ENCODE measurements around the gene OTUD5. TPM values are rescaled to one million over a fixed set of nuclear protein-coding genes. Genes with fewer than 3 reads are reported as not detected.

The OTUD5 gene
- total RNA-seq (21.3 TPM), polyA plus RNA-seq (48.9 TPM)

DNA sequence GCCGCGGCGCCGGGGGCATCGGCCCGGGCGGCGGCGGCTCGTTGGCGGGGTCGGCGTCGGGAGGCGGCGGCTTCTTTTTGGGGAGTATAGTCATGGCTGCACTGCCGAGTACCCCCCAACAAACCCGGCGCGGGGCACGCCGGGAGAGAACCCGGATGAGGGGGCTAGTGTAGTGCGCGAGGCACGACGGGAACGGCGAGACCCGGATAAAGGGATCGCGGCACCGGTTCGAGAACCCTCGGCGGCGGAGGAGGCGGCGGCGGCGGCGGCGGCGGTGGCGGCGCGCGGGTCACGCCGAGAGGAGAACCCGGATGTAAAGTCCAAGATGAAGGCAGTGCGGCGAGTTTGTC lies at the start of gene OTUD5:
Gene OTUD5 (minus strand): TSS at position 131 of the 350 bp plus-strand sequence. CDS start 37 bp downstream, at position 94.
- 1% methylated on average over 50 of the region's 53 CpGs for WGBS
- Histone ChIP-seq H3K4me3 (ENCODE audit: low read depth, low read length) (peak within 1 kb of the TSS; percentile 88), H3K4me1 (ENCODE audit: insufficient read depth) (no peaks in the 10 kb centered on the region), H3K27ac (ENCODE audit: low read depth) (peak within 1 kb of the TSS; percentile 89), H3K36me3 (ENCODE audit: insufficient read depth) (no peaks in the 10 kb centered on the region)
- DNase-seq (ENCODE audit: extremely low spot score) = no peak

DNA sequence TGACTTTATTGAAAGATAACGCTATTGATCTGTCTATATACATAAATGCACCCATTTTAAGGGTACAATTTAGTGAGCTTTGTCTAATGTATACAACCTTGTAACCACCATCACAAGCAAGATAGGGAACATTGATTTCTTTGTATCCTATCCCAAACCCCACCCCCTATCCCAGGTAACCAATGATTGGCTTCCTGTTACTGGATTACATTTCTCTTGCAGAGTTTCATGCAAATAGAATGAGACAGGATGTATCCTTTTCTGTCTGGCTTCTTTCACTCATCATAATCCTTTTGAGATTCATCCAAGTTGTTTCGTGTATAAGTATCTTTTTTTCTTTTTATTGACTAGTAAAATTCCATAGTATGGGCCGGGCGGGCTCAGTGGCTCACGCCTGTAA lies 46.3 kb upstream of the OTUD5 start:
- no peaks in the 10 kb centered on the region for H3K36me3 ChIP-seq (ENCODE audit: insufficient read depth)
- DNase-seq (ENCODE audit: extremely low spot score) = no peak
- no peak overlapping the region for H3K4me3 ChIP-seq (ENCODE audit: low read depth, low read length)
- no peaks in the 10 kb centered on the region for H3K4me1 ChIP-seq (ENCODE audit: insufficient read depth)
- no peak overlapping the region for H3K27ac ChIP-seq (ENCODE audit: low read depth)
- 53% methylated on average over 5 of the region's 5 CpGs for WGBS

- WGBS = under 1% methylated on average over 38 of the region's 38 CpGs
- no peaks in the 10 kb centered on the region for H3K36me3 ChIP-seq (ENCODE audit: insufficient read depth)
- DNase-seq (ENCODE audit: extremely low spot score) = peak; percentile 78
- peak within 1 kb of the TSS; percentile 70 for H3K4me3 ChIP-seq (ENCODE audit: low read depth, low read length)
- peak within 1 kb of the TSS; percentile 87 for H3K27ac ChIP-seq (ENCODE audit: low read depth)
- H3K4me1 ChIP-seq (ENCODE audit: insufficient read depth) = no peaks in the 10 kb centered on the region
These were observed 44.9 kb upstream of the OTUD5 start, which contains the start of gene GRIPAP1 for GRCh38 chrX:49002091-49002935. Gene GRIPAP1 (minus strand): TSS chrX:49002264. CDS start chrX:49002229, 35 bp downstream.

- WGBS = 2% methylated on average over 17 of the region's 17 CpGs
- H3K36me3 ChIP-seq (ENCODE audit: insufficient read depth) = peaks cover 3% of the 10 kb centered on the region
- H3K4me1 ChIP-seq (ENCODE audit: insufficient read depth) = no peaks in the 10 kb centered on the region
- no peak overlapping the region for H3K27ac ChIP-seq (ENCODE audit: low read depth)
- peak; percentile 0 for DNase-seq (ENCODE audit: extremely low spot score)
- peak overlapping the region; percentile 70 for H3K4me3 ChIP-seq (ENCODE audit: low read depth, low read length)
These were observed 44.2 kb upstream of the OTUD5 start for GRCh38 chrX:49001521-49002090.

GRCh38 chrX:49000636-49001035 lies 43.2 kb upstream of the OTUD5 start:
- no peaks in the 10 kb centered on the region for H3K4me1 ChIP-seq (ENCODE audit: insufficient read depth)
- WGBS = 98% methylated on average over 4 of the region's 4 CpGs
- H3K4me3 ChIP-seq (ENCODE audit: low read depth, low read length) = no peak overlapping the region
- no peak for DNase-seq (ENCODE audit: extremely low spot score)
- H3K36me3 ChIP-seq (ENCODE audit: insufficient read depth) = peaks cover 3% of the 10 kb centered on the region
- H3K27ac ChIP-seq (ENCODE audit: low read depth) = no peak overlapping the region

DNA sequence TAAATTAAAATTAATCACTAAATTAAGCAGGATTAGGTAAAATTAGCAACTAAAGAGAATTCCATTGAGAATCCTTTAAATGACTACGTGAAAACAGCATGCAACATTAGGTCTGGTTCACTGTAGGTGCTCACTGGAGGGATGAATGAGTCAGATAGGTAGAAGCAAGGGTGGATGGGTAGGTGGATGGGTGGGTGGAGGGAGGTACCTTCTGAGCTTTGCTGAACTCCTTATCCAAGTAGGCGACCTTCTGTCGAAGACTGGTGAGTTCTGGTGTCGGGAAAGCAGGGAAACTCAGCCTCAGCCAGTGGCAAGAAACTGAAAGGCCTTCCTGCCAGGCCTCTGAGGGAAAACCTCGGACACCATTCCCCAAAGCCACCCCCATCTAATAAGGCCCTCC lies 41.6 kb upstream of the OTUD5 start:
- Histone ChIP-seq H3K4me1 (ENCODE audit: insufficient read depth) (no peaks in the 10 kb centered on the region), H3K27ac (ENCODE audit: low read depth) (no peak overlapping the region), H3K4me3 (ENCODE audit: low read depth, low read length) (no peak overlapping the region), H3K36me3 (ENCODE audit: insufficient read depth) (peaks cover 3% of the 10 kb centered on the region)
- WGBS = 92% methylated on average over 5 of the region's 5 CpGs
- DNase-seq (ENCODE audit: extremely low spot score) = no peak

DNA sequence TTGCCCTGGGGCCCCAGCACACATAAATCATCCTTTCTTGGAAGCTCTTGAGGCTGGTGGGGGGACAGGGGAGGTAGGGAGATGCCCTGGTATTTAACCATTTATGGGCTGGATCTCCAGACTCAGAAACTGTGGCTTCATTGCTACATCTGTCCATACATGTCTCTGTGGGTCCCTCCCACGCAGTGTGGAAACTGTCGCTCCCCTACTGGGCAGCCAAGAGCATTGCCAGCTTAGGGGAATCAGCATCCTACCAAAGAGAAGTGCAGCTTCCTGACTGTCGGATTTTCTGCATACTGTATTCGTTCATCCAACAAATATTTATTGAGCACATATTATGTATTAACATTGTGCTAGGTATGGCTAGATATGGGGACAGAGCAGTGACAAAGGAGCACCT lies 41.0 kb upstream of the OTUD5 start:
- Histone ChIP-seq H3K36me3 (ENCODE audit: insufficient read depth) (peaks cover 3% of the 10 kb centered on the region), H3K27ac (ENCODE audit: low read depth) (no peak overlapping the region), H3K4me3 (ENCODE audit: low read depth, low read length) (no peak overlapping the region), H3K4me1 (ENCODE audit: insufficient read depth) (no peaks in the 10 kb centered on the region)
- 91% methylated on average over 4 of the region's 4 CpGs for WGBS
- DNase-seq (ENCODE audit: extremely low spot score) = no peak

- no peak for DNase-seq (ENCODE audit: extremely low spot score)
- no peak overlapping the region for H3K4me3 ChIP-seq (ENCODE audit: low read depth, low read length)
- H3K36me3 ChIP-seq (ENCODE audit: insufficient read depth) = peaks cover 3% of the 10 kb centered on the region
- no peaks in the 10 kb centered on the region for H3K4me1 ChIP-seq (ENCODE audit: insufficient read depth)
- no peak overlapping the region for H3K27ac ChIP-seq (ENCODE audit: low read depth)
- WGBS = 82% methylated on average over 1 of the region's 1 CpG
These were observed 40.5 kb upstream of the OTUD5 start for GRCh38 chrX:48997865-48998264.

DNA sequence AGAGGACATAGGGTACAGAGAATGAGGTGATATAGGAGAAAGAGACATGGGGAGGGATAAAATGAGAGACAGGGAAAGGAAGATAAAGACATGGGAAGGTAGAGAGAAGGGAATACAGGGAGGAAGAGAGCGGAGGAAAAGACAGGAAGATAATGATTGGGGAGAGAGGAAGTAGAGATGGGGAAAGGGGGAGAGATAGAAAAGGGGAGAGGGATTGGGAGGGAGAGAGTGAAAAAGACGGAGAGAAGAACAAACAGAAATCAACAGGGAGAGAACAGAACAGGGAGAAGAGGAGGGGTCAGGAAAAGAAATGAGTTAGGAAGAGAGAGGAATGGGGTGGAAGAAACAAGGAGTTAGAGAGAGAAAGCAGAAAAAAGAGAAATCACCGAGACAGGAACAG lies 40.0 kb upstream of the OTUD5 start:
- WGBS = 97% methylated on average over 3 of the region's 3 CpGs
- Histone ChIP-seq H3K4me3 (ENCODE audit: low read depth, low read length) (no peak overlapping the region), H3K4me1 (ENCODE audit: insufficient read depth) (no peaks in the 10 kb centered on the region), H3K36me3 (ENCODE audit: insufficient read depth) (peaks cover 3% of the 10 kb centered on the region), H3K27ac (ENCODE audit: low read depth) (no peak overlapping the region)
- DNase-seq (ENCODE audit: extremely low spot score) = no peak

GRCh38 chrX:48996969-48997368 lies 39.6 kb upstream of the OTUD5 start:
- H3K4me3 ChIP-seq (ENCODE audit: low read depth, low read length) = no peak overlapping the region
- H3K4me1 ChIP-seq (ENCODE audit: insufficient read depth) = no peaks in the 10 kb centered on the region
- 65% methylated on average over 6 of the region's 6 CpGs for WGBS
- no peak overlapping the region for H3K27ac ChIP-seq (ENCODE audit: low read depth)
- H3K36me3 ChIP-seq (ENCODE audit: insufficient read depth) = peaks cover 3% of the 10 kb centered on the region
- DNase-seq (ENCODE audit: extremely low spot score) = no peak

DNA sequence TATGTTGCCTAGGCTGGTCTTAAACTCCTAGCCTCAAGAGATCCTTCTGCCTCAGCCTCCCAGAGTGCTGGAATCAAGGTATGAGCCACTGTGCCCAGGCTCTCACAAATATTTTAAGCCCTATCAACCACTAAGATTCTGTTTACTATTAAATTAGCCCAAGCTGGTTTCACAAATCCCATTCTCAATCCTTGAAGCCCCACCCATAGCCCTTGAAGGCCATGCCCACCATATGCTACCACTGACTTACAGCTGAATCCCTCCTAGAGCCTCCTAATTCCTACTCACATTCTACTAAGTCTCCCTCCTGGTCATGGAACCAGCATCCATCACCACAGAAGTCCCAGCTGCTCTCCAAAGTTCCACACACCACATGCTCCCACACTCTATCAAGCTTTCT lies 34.9 kb upstream of the OTUD5 start:
- Histone ChIP-seq H3K27ac (ENCODE audit: low read depth) (no peak overlapping the region), H3K36me3 (ENCODE audit: insufficient read depth) (peaks cover 5% of the 10 kb centered on the region)
- DNase-seq (ENCODE audit: extremely low spot score) = no peak

GRCh38 chrX:48989483-48989882 lies 32.1 kb upstream of the OTUD5 start:
- 68% methylated on average over 4 of the region's 4 CpGs for WGBS
- no peak for DNase-seq (ENCODE audit: extremely low spot score)
- Histone ChIP-seq H3K4me1 (ENCODE audit: insufficient read depth) (no peaks in the 10 kb centered on the region), H3K4me3 (ENCODE audit: low read depth, low read length) (no peak overlapping the region), H3K36me3 (ENCODE audit: insufficient read depth) (peaks cover 6% of the 10 kb centered on the region), H3K27ac (ENCODE audit: low read depth) (no peak overlapping the region)

More for the DNA sequence above, 34.9 kb upstream of the OTUD5 start:
- Histone ChIP-seq H3K4me1 (ENCODE audit: insufficient read depth) (no peaks in the 10 kb centered on the region), H3K4me3 (ENCODE audit: low read depth, low read length) (no peak overlapping the region)

DNA sequence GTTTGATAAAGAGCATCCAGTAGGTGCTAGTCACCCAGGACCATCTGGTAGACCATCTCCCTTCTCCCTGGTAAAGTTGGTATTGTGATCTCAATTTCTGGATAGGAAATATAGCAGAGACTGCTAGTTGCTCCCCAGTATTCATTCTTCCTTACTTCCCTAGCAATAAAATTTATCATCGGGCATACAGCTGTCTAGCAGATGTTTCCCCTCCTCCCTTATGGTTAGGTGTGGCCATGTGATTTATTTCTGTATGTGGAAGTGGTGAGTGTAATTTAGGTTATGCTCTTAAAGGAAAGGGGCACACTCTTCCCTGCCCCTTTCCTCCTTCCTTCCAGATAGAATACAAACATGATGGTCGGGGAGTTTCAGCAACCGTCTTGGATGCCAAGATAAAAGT lies 26.5 kb upstream of the OTUD5 start:
- H3K4me3 ChIP-seq (ENCODE audit: low read depth, low read length) = no peak overlapping the region
- 71% methylated on average over 3 of the region's 3 CpGs for WGBS
- peaks cover 12% of the 10 kb centered on the region for H3K36me3 ChIP-seq (ENCODE audit: insufficient read depth)
- H3K27ac ChIP-seq (ENCODE audit: low read depth) = no peak overlapping the region
- no peak for DNase-seq (ENCODE audit: extremely low spot score)
- no peaks in the 10 kb centered on the region for H3K4me1 ChIP-seq (ENCODE audit: insufficient read depth)

DNA sequence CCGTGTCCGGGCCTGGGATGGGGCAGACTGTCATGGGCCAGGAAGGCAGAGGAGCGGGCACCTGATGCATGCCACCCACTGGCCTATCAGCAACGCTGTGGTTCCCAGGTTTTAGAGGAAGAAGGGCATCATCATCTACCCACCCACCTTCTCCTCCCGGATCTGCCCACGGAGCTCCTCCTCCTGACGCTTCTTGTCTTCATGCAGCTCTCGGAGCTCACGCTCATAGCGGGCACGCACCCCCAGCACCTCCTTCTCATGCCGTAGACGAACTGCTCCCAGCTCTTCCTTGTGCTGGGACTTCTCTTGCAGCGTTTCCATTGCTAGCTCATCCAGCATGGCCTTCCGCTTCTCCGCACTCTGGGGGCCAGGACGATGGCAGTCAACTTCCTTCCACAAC lies 25.7 kb upstream of the OTUD5 start:
- H3K36me3 ChIP-seq (ENCODE audit: insufficient read depth) = peaks cover 12% of the 10 kb centered on the region
- 93% methylated on average over 17 of the region's 17 CpGs for WGBS

More for the DNA sequence above, 25.7 kb upstream of the OTUD5 start:
- no peaks in the 10 kb centered on the region for H3K4me1 ChIP-seq (ENCODE audit: insufficient read depth)
- H3K4me3 ChIP-seq (ENCODE audit: low read depth, low read length) = no peak overlapping the region
- H3K27ac ChIP-seq (ENCODE audit: low read depth) = no peak overlapping the region
- no peak for DNase-seq (ENCODE audit: extremely low spot score)

Data from urinary bladder (tissue), 4 donors.